ENCODE results near the gene SSUH2.

SSUH2 gene

DNA sequence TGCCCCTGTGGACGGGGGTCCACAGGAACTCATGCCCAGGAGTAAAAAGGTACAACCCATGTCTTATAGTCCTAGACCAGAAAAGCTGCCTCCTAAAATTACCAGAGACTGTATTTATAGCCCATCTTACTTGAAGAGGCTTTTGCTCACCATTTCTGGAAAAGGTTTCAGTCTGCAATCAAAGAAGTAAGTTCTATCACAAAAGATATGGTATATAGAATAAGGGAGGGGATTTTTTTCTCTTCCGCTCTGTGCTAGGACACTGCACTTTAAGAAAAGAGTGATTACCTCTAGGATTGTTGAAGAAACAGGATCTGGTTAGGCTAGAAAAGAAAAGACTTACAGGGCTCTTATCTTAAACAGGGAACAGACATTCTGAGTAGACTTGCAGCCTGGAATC lies 2.6 kb downstream of the SSUH2 start:
- in situ Hi-C loops (cut with MboI; ENCODE audit: low sequenced_read_pairs): no loop called here

DNA sequence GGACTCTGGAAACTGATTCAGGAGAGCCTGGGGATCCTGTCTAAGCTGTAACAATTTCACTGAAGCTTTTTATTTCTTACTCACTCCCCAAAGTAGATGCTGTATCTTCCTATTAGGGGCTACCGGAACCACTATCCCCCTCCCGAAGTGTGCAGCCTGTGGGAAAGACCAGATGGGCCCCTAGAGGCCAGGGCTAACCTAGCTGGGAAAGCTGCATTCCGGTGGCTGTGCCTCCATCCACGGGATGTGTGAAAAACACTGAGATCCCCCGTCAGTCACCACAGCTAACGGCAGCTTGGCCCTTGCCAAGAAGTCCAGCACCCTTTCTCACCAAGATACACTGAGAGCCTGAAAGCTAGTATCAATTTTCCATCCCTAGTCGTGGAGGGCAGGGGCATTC lies 3.1 kb downstream of the SSUH2 start:
- in situ Hi-C loops (cut with MboI; ENCODE audit: low sequenced_read_pairs): no loop called here

DNA sequence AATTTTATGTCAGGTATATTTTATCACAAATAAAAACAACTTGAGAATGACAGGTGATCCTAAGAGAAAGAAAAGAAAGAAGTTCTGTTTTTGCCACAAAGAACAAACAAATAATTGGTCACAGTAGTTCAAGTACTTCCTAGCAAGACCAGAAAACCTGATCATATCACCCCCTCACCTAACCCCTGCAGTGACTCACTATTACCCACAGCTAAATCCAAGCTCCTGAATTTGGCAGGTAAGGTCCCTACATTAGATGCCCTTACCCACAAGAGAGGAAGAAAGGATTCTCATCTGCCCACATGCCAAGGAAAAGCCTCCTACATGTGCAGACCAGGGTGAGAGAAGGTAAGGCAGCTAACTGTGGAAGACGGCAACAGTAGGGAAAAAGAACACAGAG lies 4.4 kb downstream of the SSUH2 start:
- in situ Hi-C loops (cut with MboI; ENCODE audit: low sequenced_read_pairs): no loop called here

DNA sequence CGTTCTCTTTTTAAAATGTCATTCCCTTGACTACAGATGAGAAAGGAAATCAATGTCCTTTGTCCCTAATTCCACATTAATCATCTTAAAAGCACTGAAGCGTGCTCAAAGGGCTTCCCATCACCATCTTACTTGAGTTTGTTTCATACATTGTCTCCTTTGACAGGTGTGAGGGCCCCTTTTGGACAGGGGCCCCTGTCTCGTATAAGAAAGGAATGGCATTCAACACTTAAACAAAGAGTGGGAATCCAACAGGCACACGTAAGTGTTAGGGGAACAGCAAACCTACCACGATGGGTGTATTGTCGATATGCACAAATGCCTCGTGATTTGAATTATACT lies 5.0 kb downstream of the SSUH2 start:
- in situ Hi-C loops (cut with MboI; ENCODE audit: low sequenced_read_pairs): no loop called here

DNA sequence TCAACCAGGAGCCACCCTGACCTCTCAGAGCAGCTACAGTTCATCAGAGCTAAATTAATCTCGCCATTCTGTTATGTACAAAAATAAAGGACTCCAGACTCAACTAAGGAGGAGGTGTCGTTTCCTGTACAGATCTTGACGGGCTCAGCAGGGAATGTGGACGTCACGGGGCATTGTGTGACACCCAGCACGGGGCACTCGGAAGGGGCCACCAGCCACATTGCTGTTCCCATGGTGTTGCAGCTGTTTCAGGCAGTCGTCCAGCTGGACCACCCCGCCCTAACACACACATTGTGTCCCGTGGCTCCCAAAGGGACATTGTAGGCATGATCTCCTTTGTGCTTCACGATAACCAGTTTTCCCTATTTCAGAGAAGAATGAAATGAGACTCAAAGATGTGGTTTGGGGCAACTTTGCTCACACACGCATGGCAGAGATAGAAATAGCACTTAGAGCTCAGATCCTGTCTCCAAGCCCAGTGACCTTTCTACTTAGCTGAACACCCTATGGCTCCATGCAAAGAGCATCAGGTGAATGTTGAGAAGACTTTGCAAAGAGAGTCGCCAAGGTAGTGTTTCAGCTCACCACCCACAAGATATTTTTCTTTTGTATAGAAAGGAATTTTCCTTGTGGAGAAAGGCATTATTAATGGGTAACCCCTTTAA lies 5.5 kb downstream of the SSUH2 start:
- in situ Hi-C loops (cut with MboI; ENCODE audit: low sequenced_read_pairs): no loop called here

DNA sequence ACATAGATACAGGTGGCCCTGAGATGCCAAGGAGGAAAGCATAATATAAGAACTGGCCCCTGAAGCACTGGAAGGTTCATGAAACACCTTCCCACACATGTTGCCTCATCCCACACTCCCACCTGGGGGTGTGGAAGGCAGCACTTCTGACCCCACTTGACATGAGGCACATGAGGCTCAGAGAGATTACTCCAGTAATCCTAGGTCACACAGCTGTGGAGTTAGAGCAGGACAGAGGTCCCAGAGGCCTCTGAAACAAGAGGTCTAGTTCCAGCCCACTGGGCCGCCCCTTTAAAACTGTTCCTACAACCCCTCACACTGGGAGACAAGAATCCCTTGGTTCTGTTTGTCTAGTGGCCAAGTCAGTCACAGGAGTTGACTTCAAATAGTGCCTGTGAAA lies 7.2 kb downstream of the SSUH2 start:
- in situ Hi-C loops (cut with MboI; ENCODE audit: low sequenced_read_pairs): no loop called here

DNA sequence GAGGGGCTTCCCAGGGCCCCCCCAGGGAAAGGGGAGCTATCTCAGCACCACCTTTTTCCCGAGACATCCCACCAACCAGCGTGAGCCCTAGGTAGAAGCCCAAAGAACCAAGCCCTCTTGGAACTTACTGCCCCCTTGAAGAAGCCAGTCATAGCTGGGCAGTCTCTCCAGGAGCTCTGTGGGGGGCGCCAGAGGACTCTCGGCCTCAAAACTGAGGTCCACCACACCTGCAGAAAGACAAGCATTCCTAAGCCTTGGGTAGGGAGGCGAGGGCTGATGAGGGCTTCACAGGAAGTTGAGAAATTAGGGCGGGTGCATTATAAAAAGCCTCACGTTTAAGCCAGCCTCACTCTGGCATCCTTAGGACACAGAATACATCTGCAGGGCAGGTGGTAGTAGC lies 9.0 kb downstream of the SSUH2 start:
- in situ Hi-C loops (cut with MboI; ENCODE audit: low sequenced_read_pairs): no loop called here

DNA sequence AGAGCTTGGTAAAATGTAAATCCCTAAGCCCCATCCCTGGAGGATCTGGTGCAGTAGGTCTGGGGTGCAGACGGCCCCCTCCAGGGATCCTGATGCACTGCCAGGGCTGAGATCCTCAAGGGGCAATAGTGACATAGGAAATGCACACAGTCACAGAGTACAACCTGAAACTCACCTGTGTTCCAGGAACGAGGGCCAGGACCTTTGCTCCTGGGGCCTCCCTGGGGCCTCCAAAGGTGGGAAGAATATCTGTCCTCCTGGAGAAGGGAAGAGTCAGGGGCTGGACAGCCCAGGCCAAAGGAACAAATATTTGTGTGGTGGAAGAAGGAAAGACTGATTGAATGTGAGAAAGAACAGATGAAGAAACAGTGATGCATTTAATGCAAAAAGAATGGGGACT lies 9.5 kb downstream of the SSUH2 start:
- in situ Hi-C loops (cut with MboI; ENCODE audit: low sequenced_read_pairs): no loop called here

DNA sequence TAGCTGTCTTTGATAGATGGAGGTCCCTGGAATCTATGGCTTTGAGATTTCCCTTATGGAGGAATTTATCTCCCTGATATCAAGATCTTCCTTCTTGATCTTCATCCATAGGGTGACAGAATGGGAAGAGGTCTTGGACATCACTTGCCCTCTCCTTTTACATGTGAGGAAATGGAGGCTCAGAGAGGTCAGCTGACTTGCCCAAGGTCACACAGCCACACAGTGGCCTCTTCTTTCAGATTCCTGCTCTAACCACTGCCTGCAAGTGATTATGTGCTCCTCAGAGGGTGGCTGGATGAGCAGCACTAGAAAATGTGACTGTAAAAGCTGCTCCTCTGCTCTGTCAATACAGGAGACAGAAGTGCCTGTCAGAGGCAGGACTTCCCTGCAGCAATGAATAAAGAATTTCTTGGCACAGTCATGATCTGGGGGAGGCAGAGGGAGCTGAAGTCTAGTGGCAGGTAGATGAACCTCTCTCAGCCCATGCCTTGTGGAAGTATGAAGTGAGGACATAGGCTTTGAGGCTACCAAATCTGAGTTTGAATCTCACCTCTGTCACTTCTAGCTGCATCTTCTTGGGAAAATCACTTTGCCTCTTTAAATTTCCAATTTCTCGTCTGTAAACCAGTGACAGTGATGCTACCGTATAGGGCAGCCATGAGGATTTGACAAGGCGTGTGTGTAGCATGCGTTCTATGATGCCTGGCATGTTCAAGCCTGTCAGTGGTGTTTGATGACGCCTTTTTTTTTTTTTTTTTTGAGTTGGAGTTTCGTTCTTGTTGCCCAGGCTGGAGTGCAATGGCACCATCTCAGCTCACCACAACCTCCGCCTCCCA lies 12.0 kb downstream of the SSUH2 start:
- in situ Hi-C loops (cut with MboI; ENCODE audit: low sequenced_read_pairs): no loop called here

DNA sequence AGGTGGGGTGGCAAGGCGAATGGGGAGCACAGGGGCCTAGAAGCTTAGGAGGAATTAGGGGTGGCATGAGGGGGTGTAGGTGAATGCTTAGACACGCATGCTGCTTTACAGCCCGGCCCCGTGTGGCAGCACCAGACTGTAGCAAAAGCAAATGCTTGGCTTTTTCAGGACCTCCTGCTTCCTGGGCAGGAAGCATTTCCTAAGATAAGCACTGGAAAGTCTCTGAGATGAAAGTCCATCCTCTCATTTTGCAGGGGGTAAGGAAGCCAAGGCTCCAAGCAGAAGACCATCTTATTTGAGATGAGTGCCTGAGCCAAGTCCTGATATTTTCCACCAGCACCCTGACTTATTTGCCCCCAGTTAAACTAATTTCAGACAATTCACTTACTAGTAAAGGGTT lies 12.9 kb downstream of the SSUH2 start:
- in situ Hi-C loops (cut with MboI; ENCODE audit: low sequenced_read_pairs): no loop called here

DNA sequence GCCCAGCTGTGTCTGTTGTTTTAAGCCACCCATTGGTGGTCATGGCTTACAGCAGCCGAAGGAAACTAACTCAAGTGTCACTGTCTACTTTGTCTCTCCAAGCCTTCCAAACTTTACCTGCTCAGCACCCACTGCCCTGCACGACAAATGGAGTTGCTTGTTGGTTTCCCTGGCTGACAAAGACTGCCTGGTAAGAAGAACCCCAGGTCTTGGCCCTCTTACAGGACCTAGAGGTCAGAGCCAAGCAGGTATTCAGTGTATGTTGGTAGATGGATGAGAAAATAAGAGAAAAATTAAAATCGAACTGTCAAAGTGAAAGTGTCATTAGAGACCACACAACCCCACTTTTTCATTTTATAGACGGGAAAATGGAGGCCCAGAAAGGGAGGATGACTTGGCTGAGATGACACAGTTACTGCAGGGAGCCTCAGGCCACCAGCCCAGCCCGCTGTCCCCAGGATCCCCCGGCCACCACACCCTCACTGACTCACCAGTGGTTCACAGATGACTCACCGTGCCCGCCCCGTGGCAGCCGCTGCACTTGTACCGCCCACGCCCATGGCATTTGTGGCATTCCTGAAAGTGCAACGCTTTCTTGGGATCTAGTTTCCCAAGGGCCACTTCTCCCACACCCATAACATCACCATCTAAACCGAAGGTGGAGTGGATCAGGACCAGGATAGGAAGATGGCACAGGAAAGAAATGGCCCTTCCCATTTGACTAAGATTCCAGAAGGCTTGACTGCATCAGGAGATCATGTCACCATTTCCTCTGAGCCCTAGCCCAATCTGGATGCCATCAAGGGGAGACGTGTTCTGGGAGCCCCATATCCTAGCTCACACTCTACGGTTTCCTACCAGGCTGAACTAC lies 15.2 kb downstream of the SSUH2 start:
- in situ Hi-C loops (cut with MboI; ENCODE audit: low sequenced_read_pairs): no loop called here

DNA sequence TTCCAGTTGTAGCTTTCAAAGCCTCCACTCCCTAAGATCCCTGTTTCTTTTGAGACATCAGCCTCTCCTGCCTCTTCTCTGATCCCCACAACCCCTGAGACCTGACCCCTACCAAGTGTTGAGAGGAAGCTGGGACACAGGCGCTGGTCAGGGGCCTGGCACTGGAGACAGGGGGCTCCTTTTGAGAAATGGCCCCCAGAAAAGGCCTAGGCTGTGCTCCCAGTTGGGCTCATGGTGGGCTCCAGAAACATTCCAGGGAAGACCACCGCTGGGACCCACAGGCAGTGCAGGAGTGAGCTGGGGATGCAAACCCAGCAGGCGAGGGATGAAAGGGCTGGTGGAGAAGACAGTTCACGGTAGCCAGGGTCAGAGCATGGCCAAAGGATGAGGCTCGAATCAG lies 16.6 kb downstream of the SSUH2 start:
- in situ Hi-C loops (cut with MboI; ENCODE audit: low sequenced_read_pairs): no loop called here

DNA sequence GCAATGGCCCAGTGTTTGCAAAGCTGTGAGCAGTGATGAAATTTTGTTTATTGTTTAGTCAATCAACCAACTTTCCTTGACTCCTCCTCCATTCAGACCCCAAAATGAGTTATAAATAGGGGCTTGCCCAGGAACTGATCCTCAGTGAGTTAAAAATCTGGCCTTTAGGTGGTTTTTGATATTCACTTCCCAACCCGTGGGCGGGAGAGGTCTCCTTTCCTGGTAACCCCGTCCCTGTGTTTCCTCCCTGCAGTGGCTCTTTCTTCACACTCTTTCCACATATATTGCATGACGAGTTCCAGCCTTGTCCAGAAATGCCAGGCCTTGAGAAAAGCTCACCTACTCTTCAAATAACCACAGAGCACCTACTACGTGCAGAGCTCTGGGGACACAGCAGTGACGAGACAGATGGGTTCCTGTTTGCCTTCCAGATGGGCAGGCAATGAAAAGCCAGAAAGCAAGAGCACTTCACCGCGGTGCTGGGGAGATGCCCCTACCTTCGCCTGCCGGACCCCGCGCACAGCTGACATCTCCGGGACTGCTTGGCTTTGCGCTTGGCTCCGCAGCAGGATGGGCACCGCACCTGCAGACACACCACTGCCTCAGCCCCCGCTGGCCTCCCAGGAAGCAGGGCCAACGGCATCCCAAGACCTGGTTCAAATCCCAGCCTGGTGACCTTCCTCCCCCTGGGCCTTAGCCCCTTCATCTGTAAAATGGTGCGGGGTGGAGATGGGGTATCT lies 17.2 kb downstream of the SSUH2 start:
- in situ Hi-C loops (cut with MboI; ENCODE audit: low sequenced_read_pairs): no loop called here

DNA sequence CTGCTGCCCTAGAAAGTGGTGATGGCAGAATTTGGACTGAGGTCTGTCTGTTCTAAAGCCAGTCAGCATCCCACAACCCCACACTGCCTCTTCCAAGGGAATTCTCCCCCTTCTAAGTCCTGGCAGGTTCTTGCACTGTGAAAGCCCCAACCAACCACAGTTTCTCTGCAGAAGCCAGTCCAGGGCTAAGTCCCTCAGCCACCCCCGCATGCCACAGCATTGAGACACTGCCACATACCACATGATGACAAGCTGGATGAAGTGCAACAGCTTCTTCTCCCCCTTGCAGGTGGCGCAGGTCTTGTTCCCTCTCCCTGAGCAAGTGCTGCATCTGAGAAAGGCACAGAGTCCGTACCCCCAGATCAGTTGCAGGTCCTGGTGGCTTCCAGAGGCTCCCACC lies 18.6 kb downstream of the SSUH2 start:
- in situ Hi-C loops (cut with MboI; ENCODE audit: low sequenced_read_pairs): no loop called here

DNA sequence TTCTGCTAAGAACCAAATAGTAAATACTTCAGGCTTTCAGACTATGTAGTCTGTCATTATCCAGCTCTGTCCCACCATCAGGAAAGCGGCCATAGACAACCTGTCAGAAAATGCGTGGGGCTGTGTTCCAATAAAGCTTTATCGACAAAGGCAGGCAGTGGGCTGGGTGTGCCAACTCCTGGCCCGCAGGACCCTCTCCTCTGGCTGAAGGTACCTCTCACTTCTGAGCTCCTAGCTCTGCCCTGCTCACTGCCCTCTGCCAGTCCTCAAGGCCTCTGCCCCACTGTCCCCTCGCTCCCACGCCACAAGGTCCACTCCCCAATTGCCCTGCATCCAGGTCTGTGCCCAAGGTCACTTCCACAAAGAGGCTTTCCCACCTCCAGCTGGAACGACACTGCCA lies 20.0 kb downstream of the SSUH2 start:
- in situ Hi-C loops (cut with MboI; ENCODE audit: low sequenced_read_pairs): loop anchor here (25.0 kb wide), 1 partner anchor 187 kb away; no protein-coding TSS in a partner anchor

DNA sequence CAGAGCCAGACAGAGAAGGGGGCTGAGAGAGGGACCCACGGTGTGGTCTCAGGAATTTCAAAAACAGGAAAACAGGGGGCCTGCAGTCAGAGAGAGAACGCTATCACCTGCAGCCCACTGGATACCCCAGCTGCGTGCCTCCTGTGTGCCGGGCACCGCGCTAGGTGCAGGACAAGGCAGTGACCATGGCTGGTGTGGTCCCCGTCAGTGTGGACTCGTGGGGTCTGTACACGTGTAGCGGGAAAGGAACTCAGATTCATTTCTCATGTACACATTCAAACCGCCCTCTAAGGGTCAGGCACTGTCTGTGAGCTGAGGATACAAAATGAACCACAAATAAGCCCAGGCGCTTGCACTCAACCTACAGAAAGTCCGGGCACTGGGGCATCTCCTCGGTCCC lies 20.9 kb downstream of the SSUH2 start:
- in situ Hi-C loops (cut with MboI; ENCODE audit: low sequenced_read_pairs): loop anchor here (25.0 kb wide), 1 partner anchor 186 kb away; no protein-coding TSS in a partner anchor

DNA sequence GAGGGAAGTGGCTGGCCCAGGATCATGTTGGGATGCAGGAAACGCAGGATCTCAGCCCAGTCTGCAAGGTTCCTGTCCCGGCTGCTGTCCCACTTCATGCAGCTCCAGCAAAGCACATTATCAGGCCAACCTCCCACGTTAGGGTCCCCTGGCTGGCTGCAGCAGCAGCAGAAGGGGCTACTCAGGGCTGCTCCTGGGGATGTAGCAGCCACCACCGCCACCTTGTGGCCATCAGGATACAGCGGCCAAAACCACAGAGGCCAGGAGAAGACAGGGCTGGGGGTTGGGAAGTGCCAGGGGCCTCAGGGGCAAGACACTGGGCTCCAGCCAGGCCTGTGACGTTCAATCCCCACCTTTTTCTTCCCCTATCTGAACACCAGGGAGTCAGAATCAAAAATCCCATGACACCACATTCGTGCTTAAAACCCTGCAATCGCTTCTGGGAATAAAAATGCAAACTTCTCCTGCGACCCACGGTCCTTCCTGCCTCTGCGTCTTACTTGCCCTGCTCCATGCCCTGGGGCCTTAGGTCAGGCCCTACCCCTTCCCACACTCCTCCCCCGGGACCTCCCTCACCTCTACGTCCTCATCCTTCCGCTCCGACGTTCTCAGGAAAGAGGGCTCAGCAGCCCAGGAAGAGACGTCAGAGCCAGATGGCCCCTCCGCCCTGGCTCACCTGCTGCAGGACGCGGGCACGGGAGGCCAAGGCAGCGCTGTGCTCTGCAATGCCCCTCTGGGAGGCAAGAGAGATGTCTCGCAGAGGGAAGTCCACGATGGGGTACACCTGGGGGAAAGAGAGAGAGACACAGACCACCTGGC lies 21.5 kb downstream of the SSUH2 start:
- in situ Hi-C loops (cut with MboI; ENCODE audit: low sequenced_read_pairs): loop anchor here (25.0 kb wide), 1 partner anchor 186 kb away; no protein-coding TSS in a partner anchor

DNA sequence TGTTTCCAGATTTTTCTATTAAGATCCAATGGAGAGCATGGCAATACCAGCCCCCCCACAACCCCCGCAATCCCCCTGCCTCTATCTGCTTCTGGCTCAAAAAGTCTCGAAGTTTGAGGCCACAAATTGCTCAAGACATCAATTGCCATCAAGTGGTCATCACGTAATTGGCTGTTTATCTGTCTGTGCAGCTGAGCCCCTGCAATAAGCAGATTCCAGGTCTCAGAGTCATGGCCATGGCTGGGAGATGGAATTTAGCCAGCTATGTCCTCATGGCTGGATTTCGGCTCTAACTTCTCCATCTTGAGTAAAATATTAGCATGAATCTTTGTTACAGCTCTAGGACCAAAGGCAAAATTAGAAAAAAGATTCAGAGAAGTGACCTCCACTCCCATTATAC lies 22.7 kb downstream of the SSUH2 start:
- in situ Hi-C loops (cut with MboI; ENCODE audit: low sequenced_read_pairs): loop anchor here (25.0 kb wide), 1 partner anchor 185 kb away; no protein-coding TSS in a partner anchor

DNA sequence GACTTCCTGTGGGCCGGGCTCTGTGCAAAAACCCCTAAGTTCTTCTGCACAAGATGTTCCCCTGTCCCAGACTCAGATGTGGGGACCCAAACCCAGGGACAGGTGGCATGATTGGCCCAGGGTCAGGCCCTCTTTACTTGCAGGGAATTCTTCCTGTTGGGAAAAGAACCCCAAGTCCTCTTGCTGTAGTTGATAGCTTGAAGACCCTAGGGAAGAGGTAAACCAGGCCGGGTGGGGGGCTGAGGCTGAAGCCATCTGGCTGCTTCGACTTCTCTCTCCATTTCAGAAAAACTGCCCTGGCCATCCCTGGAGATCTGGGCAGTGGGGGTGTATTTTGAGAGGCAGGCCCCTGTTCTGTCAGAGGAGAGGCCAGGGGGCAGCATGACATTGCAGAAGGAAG lies 23.5 kb downstream of the SSUH2 start:
- in situ Hi-C loops (cut with MboI; ENCODE audit: low sequenced_read_pairs): loop anchor here (25.0 kb wide), 1 partner anchor 184 kb away; no protein-coding TSS in a partner anchor

DNA sequence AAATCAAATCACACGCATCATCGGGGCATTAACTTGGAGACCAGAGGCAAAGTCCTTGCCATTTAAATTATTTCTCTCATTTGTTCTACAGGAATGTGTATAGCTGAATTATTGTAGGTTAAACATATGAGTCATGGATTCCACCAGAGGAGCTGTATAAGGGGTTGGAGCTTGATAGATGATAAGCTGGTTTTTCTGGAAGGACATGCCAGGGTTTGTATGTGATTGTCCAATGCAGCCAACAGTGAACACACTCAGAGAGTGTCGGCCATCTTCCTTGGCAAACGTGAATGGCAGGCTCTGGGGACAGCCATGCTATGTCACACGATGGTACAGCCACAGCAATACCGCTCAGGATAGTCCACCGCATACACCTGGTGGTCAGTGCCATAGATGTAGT lies 25.1 kb downstream of the SSUH2 start:
- in situ Hi-C loops (cut with MboI; ENCODE audit: low sequenced_read_pairs): loop anchor here (25.0 kb wide), 1 partner anchor 182 kb away; no protein-coding TSS in a partner anchor
